ENCODE results near the gene MAT2A.

Gene MAT2A

GRCh38 chr2:85547859-85548607, 9.1 kb downstream of the MAT2A start:
- Histone ChIP-seq H3K36me3 (ENCODE audit: control insufficient read depth, insufficient read depth, low read length) (peaks cover 19% of the 10 kb centered on the region), H3K4me3 (replicated peaks; ENCODE audit: low read depth, low read length) (no peak overlapping the region), H3K27me3 (replicated peaks; ENCODE audit: control insufficient read depth, insufficient read depth, low read length) (no peaks in the 10 kb centered on the region)
- TF ChIP-seq CTCF (IDR thresholded peaks at IDR 0.05; ENCODE audit: insufficient read depth, low read length, poor library complexity, severe bottlenecking): no peak
- DNase-seq (ENCODE audit: extremely low read depth, insufficient read length): no peak

GRCh38 chr2:85548608-85548900, 9.6 kb downstream of the MAT2A start:
- Histone ChIP-seq H3K27me3 (replicated peaks; ENCODE audit: control insufficient read depth, insufficient read depth, low read length) (no peaks in the 10 kb centered on the region), H3K36me3 (ENCODE audit: control insufficient read depth, insufficient read depth, low read length) (peaks cover 19% of the 10 kb centered on the region), H3K4me3 (replicated peaks; ENCODE audit: low read depth, low read length) (no peak overlapping the region)
- DNase-seq (ENCODE audit: extremely low read depth, insufficient read length): no peak
- TF ChIP-seq CTCF (IDR thresholded peaks at IDR 0.05; ENCODE audit: insufficient read depth, low read length, poor library complexity, severe bottlenecking): no peak

GRCh38 chr2:85549095-85549494, 10.1 kb downstream of the MAT2A start:
- peaks cover 20% of the 10 kb centered on the region for H3K36me3 ChIP-seq (ENCODE audit: control insufficient read depth, insufficient read depth, low read length)
- no peak overlapping the region for H3K4me3 ChIP-seq (replicated peaks; ENCODE audit: low read depth, low read length)
- no peak for TF ChIP-seq CTCF (IDR thresholded peaks at IDR 0.05; ENCODE audit: insufficient read depth, low read length, poor library complexity, severe bottlenecking)
- no peak for DNase-seq (ENCODE audit: extremely low read depth, insufficient read length)
- H3K27me3 ChIP-seq (replicated peaks; ENCODE audit: control insufficient read depth, insufficient read depth, low read length): no peaks in the 10 kb centered on the region

DNA sequence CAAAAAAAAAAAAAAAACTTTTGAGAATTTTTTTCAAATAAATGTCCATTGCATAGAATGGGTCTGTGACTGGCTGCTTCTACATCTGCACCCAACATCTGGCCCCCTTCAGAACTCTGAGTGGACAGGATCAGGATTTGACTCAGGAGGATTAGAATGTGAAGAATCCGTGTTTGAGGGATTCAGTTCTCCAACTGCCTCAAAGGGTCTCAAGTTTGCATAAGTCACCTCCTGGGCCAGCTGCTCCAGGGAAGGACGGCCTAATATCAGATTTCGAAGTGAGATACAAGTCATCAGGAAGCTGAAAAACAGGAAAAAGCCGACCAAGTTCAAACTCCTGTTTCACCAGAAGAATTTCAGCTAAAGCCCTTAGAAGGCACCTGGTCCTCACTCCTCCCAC, 10.9 kb downstream of the MAT2A start:
- peaks cover 20% of the 10 kb centered on the region for H3K36me3 ChIP-seq (ENCODE audit: control insufficient read depth, insufficient read depth, low read length)
- no peak for DNase-seq (ENCODE audit: extremely low read depth, insufficient read length)
- no peaks in the 10 kb centered on the region for H3K27me3 ChIP-seq (replicated peaks; ENCODE audit: control insufficient read depth, insufficient read depth, low read length)
- H3K4me3 ChIP-seq (replicated peaks; ENCODE audit: low read depth, low read length): no peak overlapping the region
- TF ChIP-seq CTCF (IDR thresholded peaks at IDR 0.05; ENCODE audit: insufficient read depth, low read length, poor library complexity, severe bottlenecking): no peak

DNA sequence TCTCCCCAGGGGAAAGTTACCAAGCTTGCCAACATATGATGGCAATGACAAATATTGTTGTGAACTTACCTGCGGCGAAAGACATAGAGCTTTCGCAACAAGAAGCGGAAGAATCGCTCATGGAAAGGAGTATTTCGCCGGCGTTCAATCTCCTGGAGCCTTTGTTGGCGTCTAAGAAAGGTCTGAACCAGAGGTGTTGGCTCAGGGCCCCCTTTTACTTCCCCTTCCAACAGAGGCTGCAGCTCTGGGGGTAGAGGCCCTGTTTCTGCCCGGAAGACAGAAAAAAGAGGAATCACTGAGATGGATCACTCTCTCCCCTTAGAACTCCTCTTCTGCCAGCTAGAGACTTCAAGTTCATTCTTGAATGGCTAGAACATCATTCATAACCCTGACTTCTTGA, 11.5 kb downstream of the MAT2A start:
- Histone ChIP-seq H3K36me3 (ENCODE audit: control insufficient read depth, insufficient read depth, low read length) (peaks cover 24% of the 10 kb centered on the region), H3K4me3 (replicated peaks; ENCODE audit: low read depth, low read length) (no peak overlapping the region), H3K27me3 (replicated peaks; ENCODE audit: control insufficient read depth, insufficient read depth, low read length) (no peaks in the 10 kb centered on the region)
- no peak for TF ChIP-seq CTCF (IDR thresholded peaks at IDR 0.05; ENCODE audit: insufficient read depth, low read length, poor library complexity, severe bottlenecking)
- DNase-seq (ENCODE audit: extremely low read depth, insufficient read length): no peak
